ENCODE results near the gene CCNJ. TPM values are rescaled to one million over a fixed set of nuclear protein-coding genes. Genes with fewer than 3 reads are reported as not detected.

Gene CCNJ
- total RNA-seq, 1 donor: 4.5 TPM

- no peak overlapping the region for H3K4me3 ChIP-seq (ENCODE audit: low read depth, low read length)
- no peak for TF ChIP-seq CTCF (IDR thresholded peaks at IDR 0.05; ENCODE audit: insufficient read depth, low read length)
Measured at GRCh38 chr10:96092999-96093767, 49.8 kb downstream of the CCNJ start.

GRCh38 chr10:96093948-96094347, 50.6 kb downstream of the CCNJ start:
- no peak for DNase-seq (ENCODE audit: low read depth)
- TF ChIP-seq CTCF (IDR thresholded peaks at IDR 0.05; ENCODE audit: insufficient read depth, low read length): no peak
- no peak overlapping the region for H3K4me3 ChIP-seq (ENCODE audit: low read depth, low read length)

More at GRCh38 chr10:96092999-96093767, 49.8 kb downstream of the CCNJ start:
- no peak for DNase-seq (ENCODE audit: low read depth)

GRCh38 chr10:96096958-96097357, 53.6 kb downstream of the CCNJ start:
- DNase-seq (ENCODE audit: low read depth): no peak
- no peak for TF ChIP-seq CTCF (IDR thresholded peaks at IDR 0.05; ENCODE audit: insufficient read depth, low read length)
- no peak overlapping the region for H3K4me3 ChIP-seq (ENCODE audit: low read depth, low read length)

GRCh38 chr10:96097865-96098264, 54.5 kb downstream of the CCNJ start:
- DNase-seq (ENCODE audit: low read depth): no peak
- TF ChIP-seq CTCF (IDR thresholded peaks at IDR 0.05; ENCODE audit: insufficient read depth, low read length): no peak
- no peak overlapping the region for H3K4me3 ChIP-seq (ENCODE audit: low read depth, low read length)

GRCh38 chr10:96107623-96108038, 64.2 kb downstream of the CCNJ start:
- TF ChIP-seq CTCF (IDR thresholded peaks at IDR 0.05; ENCODE audit: insufficient read depth, low read length): no peak
- no peak for DNase-seq (ENCODE audit: low read depth)
- no peak overlapping the region for H3K4me3 ChIP-seq (ENCODE audit: low read depth, low read length)

Small RNA genes within 50 kb of the gene (small RNA-seq; reads per million reads assigned to genes)
- 2.0 reads per million, percentile 67 among the genes with 10 or more reads in this experiment for gene MIR3157

Other genes with a start within 250 kb of the CCNJ start
- 0.09 TPM in 1 of 2 replicates, not detected in the other for gene CC2D2B, start 135.6 kb upstream of the CCNJ start, total RNA-seq (ENCODE audit: low replicate concordance)
- 8.6 and 20.8 TPM in 2 replicates for gene ZNF518A, start 86.7 kb downstream of the CCNJ start, total RNA-seq (ENCODE audit: low replicate concordance)
- not detected in 2 replicates for gene BLNK, start 228.0 kb downstream of the CCNJ start, total RNA-seq (ENCODE audit: low replicate concordance)